Retinal pigment epithelial cell (primary cell): ENCODE measurements around the gene PTPRT.

Experiments
- DNase-seq: peaks from one replicate; pipeline ENCODE4 v3.0.0-alpha.2; 2010; ENCODE audit warnings: low read depth
- H3K4me3 ChIP-seq: 2 replicates; pipeline ENCODE4 v1.5.1; 2011; ENCODE audit warnings: mild to moderate bottlenecking, low read length, control low read depth, moderate library complexity
- TF ChIP-seq, protein P1 (sequence below): conservative IDR thresholded peaks from 2 replicates; pipeline ENCODE4 v1.5.1; 2011; ENCODE audit warnings: low read depth, low read length, control low read depth, inconsistent platforms

The PTPRT gene

DNA sequence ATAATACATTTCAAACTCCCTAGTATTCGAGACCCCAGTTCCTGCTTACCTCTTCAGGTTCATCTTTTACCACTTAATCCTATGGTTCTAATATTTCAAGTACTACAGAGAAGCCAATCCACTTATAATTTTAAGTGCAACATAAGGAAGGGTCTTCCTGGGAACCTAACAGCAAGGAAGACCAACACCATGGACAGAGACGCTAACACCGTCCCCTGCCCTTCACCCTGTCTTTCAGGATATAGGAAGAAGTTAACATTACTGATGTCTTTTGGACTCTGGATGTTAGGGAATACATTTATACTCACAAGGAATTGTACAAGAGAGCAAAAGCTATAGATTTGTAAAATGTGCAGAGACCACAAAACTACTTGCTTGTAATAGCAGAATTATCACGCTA lies 1006.6 kb downstream of the PTPRT start:
- H3K4me3 ChIP-seq: no peak overlapping the region
- TF ChIP-seq, protein P1, sequence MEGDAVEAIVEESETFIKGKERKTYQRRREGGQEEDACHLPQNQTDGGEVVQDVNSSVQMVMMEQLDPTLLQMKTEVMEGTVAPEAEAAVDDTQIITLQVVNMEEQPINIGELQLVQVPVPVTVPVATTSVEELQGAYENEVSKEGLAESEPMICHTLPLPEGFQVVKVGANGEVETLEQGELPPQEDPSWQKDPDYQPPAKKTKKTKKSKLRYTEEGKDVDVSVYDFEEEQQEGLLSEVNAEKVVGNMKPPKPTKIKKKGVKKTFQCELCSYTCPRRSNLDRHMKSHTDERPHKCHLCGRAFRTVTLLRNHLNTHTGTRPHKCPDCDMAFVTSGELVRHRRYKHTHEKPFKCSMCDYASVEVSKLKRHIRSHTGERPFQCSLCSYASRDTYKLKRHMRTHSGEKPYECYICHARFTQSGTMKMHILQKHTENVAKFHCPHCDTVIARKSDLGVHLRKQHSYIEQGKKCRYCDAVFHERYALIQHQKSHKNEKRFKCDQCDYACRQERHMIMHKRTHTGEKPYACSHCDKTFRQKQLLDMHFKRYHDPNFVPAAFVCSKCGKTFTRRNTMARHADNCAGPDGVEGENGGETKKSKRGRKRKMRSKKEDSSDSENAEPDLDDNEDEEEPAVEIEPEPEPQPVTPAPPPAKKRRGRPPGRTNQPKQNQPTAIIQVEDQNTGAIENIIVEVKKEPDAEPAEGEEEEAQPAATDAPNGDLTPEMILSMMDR: no peak
- DNase-seq: no peak

DNA sequence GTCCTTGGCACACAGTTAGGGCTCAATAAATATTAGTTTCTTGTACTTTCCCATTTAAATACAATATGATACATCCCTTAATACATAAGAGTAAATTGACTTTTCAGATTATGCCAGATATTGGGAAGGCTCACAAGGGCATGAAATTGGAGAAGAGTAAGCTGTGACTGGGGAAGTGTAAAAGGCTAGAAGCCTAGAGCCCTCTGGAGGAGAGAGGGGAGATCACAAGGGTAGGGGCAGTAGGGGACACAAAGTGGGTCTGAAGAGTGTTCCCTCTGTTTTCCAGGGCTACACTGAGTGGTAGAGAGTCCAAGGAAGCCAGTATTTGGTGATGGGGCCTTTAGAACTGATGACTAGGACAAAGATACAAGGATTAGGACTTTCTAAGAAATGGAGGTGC lies 1008.6 kb downstream of the PTPRT start:
- no peak for DNase-seq
- TF ChIP-seq, protein P1: no peak
- H3K4me3 ChIP-seq: no peak overlapping the region

DNA sequence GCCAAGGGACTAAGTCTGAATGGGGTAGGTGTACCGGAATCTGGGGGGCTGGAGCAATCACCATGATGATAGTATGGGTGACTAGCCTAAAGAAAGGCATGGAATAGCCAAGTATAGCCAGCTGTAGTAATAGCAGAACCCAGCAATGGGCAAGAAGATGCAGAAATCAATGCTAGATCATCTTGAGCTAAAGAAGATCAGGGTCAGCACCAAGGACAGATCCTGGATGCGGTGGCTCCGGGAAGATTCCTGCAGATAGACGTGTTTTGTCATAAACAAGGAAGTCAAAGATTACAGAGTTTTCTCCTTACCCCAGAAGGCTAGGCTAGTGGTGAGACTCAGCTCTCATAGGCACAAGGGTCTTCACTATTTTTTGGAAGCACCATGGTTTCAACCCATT lies 1009.9 kb downstream of the PTPRT start:
- H3K4me3 ChIP-seq: no peak overlapping the region
- TF ChIP-seq, protein P1: no peak
- DNase-seq: no peak

DNA sequence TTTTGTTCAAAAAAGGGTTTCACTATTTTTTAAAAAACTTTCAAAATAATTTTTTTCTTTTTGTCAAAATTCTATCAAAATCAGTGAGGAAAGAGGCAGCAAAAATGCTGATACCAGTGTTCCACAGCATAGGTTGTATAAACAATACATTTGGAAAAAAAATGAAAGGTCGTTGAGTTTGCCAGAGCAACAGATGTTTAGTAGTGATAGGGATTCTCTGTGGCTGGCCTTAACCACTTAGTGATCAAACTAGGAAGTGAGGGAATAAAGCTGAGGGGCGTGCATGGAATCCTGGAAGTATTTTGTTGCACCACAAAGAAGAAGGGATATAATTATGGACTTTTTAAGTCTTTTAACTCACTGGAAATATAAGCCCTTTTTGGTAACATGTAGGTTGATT lies 1016.3 kb downstream of the PTPRT start:
- TF ChIP-seq, protein P1: no peak

DNA sequence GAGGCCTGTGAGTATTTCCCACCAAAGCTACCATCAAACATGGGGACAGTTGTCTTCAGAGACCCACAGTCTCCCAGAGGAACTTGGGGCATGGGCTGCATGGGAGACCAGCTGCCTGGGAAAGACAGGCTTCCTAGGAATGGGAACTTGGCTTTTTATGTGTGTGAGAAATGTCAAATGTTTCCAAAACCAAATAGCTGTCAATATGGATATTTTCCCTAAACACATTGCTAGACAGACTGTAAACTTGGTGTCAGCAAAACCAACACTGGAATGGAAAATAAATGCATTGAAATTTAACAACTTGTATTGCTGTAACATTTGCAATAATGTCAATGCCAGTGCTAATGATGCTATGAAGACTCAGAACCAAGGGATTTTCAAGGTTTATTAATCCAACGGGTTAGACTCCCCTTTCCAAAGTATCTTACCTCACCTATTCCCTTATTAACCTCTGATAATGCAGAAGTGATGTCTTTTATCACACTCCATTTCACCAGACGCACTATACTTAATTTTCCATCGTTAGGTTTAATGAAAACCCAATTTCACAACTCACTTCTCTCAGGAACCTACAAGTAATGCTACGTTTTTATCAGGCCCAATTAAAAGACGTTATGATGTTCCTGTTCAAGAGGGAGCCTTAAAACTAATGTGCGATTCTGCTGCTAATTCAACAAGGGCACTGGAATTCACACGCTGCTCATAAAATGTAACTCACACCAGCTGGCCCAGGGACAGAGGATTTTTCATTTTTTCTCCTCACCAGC lies 1025.4 kb downstream of the PTPRT start:
- TF ChIP-seq, protein P1: no peak
- no peak overlapping the region for H3K4me3 ChIP-seq
- no peak for DNase-seq

More for the DNA sequence above, 1016.3 kb downstream of the PTPRT start:
- H3K4me3 ChIP-seq: no peak overlapping the region
- no peak for DNase-seq

DNA sequence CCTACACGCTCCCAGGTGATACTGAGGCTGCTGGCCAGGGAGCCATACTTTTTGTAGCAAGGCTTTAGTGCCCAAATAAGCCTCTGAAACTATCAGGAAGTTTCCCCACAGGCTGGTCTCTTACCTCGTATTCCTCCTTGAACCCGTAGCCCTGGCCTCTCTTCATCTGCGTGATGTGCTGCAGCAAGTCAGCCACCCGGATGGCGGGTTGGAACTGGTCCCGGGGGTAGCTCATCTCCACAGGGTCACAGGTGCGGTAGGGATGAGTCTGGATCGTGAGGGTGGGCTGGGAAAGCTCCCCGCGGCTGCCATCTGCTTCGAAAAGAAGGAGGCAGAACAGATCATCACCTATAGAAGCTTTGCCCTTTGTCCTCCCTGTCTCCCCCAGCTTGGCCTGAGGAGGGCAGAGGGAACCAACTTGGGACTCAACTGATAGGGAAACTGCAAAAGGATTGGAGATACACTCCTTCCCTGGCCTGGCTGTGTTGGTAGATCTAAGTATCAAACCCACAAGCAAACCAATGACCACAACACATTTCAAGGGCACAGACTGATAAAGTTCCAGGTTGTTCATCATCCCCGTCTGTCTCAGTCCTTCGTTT lies 1028.4 kb downstream of the PTPRT start:
- no peak overlapping the region for H3K4me3 ChIP-seq
- TF ChIP-seq, protein P1: no peak
- DNase-seq: no peak

DNA sequence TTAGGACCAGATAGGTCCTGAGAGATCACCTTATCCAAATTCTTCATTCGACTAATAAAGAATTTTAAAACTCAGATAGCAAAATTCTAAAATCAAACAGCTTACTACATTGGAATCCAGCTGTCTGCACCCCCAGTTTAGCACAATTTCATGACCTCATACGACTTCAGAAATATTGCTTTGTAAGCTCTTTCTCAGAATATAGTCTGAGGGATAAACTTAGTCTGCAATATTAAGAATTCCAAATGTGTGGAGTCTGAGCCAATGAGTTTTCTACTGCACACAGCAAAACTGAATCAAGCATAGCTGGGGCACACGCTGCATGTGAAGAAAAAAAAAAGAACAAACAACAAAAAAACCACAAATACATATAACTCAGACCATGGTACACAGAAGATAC lies 1029.9 kb downstream of the PTPRT start:
- H3K4me3 ChIP-seq: no peak overlapping the region
- TF ChIP-seq, protein P1: no peak
- no peak for DNase-seq
